RCC 7860 (cell line): ENCODE measurements around the gene ITGA3.

ENCODE experiments used
- DNase-seq: peaks from one replicate; pipeline ENCODE4 v3.0.0-alpha.2; 2015; ENCODE audit warnings: low spot score
- FAIRE-seq: peaks from 2 replicates; lab custom pipeline; 2012; peaks lifted over from hg19 to GRCh38; lab: Jason Lieb, UNC

ITGA3 gene

GRCh38 chr17:50066995-50067394 lies 11.1 kb downstream of the ITGA3 start:
- FAIRE-seq (no peak), DNase-seq (no peak)

DNA sequence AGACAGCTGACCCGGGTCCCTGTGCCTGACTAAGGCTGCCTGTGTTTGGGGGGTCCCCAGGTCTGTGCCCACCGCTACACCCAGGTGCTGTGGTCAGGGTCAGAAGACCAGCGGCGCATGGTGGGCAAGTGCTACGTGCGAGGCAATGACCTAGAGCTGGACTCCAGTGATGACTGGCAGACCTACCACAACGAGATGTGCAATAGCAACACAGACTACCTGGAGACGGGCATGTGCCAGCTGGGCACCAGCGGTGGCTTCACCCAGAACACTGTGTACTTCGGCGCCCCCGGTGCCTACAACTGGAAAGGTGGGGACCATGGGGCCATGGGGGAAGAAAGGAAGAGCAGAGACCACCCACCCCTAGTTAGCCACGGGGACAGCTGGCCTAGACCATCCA lies 12.1 kb downstream of the ITGA3 start:
- DNase-seq (no peak), FAIRE-seq (no peak)

GRCh38 chr17:50070908-50071680 lies 15.2 kb downstream of the ITGA3 start:
- FAIRE-seq, result no peak

DNA sequence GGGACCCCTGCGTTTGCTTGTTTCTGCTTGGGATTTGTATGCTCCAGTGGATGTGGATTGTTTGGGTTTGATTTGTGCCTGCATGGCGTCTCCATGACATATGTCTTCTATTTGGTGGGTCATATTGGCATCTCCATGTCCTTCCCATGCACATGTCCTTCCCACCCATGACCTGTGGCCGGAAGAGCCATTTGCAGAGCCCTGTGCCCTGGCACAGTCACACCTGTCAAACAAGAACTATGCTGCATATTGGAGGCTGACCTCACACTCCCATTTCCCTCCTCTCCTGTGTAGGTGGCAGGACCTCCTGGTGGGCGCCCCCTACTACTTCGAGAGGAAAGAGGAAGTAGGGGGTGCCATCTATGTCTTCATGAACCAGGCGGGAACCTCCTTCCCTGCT lies 15.8 kb downstream of the ITGA3 start:
- FAIRE-seq, result no peak
- DNase-seq, result no peak

More at GRCh38 chr17:50070908-50071680, 15.2 kb downstream of the ITGA3 start:
- DNase-seq, result no peak

- DNase-seq, result no peak
- FAIRE-seq, result no peak
Observed at GRCh38 chr17:50072130-50072529, 16.2 kb downstream of the ITGA3 start.

DNA sequence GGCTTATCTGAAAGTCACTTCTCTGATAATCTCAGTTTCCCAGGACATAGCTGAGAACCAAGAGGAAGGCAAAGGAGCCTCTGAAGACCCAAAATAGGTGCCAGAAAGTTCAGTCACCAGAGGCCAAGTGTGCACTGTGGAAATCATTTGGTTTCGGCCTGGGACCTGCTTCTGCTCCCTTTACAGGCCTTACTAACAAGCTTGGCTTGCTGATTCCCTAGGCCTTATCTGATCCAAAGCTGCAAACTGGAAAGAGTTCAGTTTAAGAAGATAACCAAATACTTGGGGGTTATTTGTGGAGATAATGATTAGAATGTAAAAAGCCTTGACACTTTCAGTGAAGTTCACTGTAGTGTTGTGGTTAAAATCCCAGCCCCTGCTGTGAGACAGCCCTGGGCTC lies 17.0 kb downstream of the ITGA3 start:
- FAIRE-seq (no peak), DNase-seq (no peak)

GRCh38 chr17:50074227-50074626 lies 18.3 kb downstream of the ITGA3 start:
- no peak for FAIRE-seq
- no peak for DNase-seq

DNA sequence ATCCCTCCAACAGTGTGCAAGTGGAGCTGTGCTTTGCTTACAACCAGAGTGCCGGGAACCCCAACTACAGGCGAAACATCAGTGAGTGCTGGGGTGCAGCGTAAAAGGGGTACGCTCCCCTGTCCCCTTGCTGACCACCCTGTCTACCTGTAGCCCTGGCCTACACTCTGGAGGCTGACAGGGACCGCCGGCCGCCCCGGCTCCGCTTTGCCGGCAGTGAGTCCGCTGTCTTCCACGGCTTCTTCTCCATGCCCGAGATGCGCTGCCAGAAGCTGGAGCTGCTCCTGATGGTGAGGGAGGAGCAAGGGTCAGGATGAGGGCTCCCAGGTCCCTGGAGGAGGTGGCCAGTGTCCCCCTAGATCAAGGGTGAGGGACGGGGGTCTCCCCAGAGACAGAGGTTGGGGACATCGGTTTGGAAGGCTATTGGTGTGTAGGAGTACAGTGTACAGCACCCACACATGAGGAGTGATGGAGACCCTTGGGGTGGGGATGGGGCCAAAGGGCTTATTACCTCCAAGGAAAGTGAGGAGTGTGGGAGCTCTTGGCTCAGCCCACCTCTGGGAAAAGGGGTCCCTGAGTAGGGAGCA lies 19.6 kb downstream of the ITGA3 start:
- FAIRE-seq (no peak), DNase-seq (no peak)

DNA sequence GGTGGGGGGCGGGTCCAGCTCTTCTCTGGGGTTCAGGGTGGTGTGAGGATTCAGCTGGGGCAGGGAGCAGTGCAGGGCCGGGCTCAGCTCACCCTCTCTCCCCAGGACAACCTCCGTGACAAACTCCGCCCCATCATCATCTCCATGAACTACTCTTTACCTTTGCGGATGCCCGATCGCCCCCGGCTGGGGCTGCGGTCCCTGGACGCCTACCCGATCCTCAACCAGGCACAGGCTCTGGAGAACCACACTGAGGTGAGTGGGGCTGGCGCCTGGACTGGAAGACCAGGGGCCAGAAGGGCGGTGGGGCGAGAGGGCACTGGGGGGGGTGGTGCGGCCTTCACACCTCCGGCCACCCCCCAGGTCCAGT lies 20.3 kb downstream of the ITGA3 start:
- FAIRE-seq (no peak), DNase-seq (no peak)

DNA sequence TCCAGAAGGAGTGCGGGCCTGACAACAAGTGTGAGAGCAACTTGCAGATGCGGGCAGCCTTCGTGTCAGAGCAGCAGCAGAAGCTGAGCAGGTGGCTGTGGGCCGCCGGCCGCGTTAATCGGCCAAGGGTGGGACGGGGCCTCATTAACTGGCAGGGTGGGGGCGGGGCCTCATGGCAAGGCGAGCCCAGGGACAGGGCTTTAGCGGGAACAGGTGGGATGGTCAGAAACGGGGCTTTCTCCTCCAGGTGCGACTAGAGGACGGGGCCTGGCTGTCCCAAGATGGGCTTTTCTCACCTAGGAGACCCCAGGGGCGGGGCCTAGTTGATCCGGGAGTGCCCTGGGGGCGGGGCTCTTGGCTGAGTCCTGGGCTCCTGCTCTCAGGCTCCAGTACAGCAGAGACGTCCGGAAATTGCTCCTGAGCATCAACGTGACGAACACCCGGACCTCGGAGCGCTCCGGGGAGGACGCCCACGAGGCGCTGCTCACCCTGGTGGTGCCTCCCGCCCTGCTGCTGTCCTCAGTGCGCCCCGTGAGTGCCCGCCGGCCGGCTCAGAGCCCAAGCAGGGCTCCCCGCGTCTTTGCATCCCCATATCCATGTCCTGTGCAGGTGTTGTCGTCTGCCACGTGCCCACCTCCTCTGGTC lies 20.8 kb downstream of the ITGA3 start:
- no peak for FAIRE-seq
- DNase-seq, result no peak

- DNase-seq, result no peak
- no peak for FAIRE-seq
Observed at GRCh38 chr17:50078430-50078829, 22.5 kb downstream of the ITGA3 start.

DNA sequence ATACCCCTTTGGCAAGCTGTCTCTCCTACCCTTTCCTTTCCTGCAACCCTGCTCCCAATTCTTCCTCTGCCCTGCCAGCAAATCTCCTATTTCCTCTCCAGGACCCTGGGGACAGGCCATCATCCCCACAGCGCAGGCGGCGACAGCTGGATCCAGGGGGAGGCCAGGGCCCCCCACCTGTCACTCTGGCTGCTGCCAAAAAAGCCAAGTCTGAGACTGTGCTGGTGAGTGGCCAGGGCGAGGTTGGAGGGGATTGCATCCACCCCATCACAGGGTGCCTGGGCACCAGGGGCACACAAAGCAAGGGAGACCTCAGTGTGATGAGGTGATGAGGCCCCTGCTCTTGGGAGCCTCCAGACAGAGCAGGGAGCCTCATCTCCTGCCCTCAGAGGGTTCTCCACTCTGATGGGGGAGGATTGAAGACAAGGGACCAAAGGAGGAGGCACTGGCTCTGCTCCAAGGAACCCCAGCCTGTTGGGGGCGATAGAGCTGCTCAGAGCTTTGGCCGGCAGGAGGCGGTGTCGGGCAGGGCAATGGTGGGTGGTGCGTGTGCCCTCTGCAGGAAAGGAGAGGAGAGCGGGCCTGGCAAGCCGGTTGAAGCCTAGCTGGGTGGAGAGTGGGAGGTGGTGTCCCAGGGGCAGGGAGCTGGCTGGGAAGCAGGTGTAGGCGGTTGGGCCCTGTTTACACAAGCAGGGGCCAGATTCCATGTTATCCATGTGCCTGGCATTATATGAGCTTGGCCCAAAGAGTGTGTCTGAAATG lies 23.6 kb downstream of the ITGA3 start:
- DNase-seq (no peak), FAIRE-seq (no peak)

DNA sequence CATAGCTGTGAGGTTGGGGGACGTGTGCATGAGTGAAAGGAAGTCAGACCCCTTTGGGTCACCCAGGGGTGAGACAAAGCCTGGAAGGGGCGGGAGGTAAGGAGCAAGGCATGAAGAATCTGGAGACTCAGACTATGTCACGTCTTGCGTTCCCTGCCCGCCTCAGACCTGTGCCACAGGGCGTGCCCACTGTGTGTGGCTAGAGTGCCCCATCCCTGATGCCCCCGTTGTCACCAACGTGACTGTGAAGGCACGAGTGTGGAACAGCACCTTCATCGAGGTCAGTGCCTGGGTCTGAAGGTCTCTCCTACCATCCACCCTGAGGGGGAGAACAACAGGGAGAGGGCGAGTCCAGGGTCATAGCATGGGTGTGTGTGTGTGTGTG lies 24.2 kb downstream of the ITGA3 start:
- FAIRE-seq (no peak), DNase-seq (no peak)

GRCh38 chr17:50080827-50081226 lies 24.9 kb downstream of the ITGA3 start:
- DNase-seq (no peak), FAIRE-seq (no peak)

DNA sequence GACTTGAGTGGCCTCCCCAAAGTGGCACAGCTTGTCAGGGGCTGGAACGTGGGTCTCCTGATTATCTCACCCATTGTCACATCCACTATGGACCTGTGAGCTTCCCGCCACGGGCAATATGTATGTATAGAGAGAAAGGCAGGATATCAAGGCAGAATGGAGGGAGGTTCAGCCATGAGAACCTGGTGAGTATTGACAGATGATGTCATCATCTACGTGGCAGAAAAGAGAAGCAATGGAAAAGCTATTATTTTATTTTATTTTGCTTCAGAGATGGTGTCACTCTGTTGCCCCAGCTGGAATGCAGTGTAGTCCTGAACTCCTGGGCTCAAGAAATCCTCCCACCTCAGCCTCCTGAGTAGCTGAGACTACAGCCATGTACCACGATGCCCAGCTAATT lies 25.8 kb downstream of the ITGA3 start:
- no peak for DNase-seq
- no peak for FAIRE-seq

GRCh38 chr17:50087246-50087911 lies 31.5 kb downstream of the ITGA3 start:
- FAIRE-seq, result no peak
- DNase-seq, result peak; percentile 70

- FAIRE-seq (no peak), DNase-seq (no peak)
Observed at GRCh38 chr17:50087912-50088405, 32.0 kb downstream of the ITGA3 start.

DNA sequence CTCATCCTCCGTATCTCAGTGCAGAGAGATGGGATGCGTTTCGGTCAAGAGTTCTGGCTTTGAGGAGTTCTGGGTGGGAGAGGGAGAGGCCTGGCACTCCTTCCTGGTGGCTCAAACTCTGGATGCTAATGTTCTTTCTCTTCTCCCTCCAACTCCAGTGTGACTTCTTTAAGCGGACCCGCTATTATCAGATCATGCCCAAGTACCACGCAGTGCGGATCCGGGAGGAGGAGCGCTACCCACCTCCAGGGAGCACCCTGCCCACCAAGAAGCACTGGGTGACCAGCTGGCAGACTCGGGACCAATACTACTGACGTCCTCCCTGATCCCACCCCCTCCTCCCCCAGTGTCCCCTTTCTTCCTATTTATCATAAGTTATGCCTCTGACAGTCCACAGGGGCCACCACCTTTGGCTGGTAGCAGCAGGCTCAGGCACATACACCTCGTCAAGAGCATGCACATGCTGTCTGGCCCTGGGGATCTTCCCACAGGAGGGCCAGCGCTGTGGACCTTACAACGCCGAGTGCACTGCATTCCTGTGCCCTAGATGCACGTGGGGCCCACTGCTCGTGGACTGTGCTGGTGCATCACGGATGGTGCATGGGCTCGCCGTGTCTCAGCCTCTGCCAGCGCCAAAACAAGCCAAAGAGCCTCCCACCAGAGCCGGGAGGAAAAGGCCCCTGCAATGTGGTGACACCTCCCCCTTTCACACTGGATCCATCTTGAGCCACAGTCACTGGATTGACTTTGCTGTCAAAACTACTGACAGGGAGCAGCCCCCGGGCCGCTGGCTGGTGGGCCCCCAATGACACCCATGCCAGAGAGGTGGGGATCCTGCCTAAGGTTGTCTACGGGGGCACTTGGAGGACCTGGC lies 33.3 kb downstream of the ITGA3 start:
- DNase-seq, result no peak
- no peak for FAIRE-seq

GRCh38 chr17:50090071-50090470 lies 34.2 kb downstream of the ITGA3 start:
- DNase-seq, result no peak

More at GRCh38 chr17:50090071-50090470, 34.2 kb downstream of the ITGA3 start:
- FAIRE-seq, result no peak
